Measurements from ENCODE around the gene TCEA2.

The TCEA2 gene

DNA sequence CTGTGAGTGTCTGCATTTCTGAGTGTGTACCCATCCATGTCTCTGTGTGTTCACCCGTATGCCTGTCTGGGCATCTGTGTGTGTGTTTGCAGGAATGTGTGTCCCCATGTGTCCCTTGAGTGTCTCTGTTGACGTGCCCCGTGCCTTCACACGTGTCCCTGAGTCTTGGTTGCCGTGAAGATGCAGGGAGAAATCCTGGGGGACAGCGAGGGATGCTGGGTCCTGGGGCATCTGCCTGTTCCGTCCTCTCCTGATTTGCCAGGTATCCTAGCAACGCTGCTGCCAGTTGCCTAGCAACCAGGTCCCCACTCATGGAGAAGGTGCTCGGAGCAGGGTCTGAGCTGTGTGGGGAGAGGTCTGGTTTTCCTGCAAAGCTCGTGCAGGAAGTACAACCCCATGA lies 27.2 kb downstream of the TCEA2 start:
- no peak for DNase-seq
- no peak for TF ChIP-seq POLR2A (IDR thresholded peaks at IDR 0.05; ENCODE audit: low read length)
- TF ChIP-seq GATA1 (IDR thresholded peaks at IDR 0.05; ENCODE audit: low read depth, low read length) = no peak

DNA sequence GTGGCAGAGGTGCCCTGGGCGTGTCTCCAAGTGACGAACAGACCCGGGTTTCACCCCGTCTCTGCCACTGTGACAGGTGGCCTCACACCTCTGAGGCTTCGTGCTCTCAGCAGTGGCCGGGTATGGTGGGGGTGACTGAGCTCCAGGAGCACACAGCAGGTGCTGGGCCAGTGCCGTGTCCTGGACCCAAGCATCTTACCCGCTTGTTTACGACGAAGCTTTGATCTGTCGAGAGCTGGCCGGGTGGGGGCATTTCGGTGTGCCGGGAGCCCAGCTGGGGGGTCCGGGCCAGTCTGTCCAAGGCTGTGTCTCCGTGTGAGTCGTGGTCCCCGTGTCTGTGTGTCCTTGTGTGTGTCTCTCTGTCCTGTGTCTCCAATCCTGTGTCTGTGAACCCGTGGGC lies 28.3 kb downstream of the TCEA2 start:
- no peak for DNase-seq
- no peak for TF ChIP-seq POLR2A (IDR thresholded peaks at IDR 0.05; ENCODE audit: low read length)
- no peak for TF ChIP-seq GATA1 (IDR thresholded peaks at IDR 0.05; ENCODE audit: low read depth, low read length)

- no peak for DNase-seq
These were observed 28.8 kb downstream of the TCEA2 start for GRCh38 chr20:64091770-64092169.

DNA sequence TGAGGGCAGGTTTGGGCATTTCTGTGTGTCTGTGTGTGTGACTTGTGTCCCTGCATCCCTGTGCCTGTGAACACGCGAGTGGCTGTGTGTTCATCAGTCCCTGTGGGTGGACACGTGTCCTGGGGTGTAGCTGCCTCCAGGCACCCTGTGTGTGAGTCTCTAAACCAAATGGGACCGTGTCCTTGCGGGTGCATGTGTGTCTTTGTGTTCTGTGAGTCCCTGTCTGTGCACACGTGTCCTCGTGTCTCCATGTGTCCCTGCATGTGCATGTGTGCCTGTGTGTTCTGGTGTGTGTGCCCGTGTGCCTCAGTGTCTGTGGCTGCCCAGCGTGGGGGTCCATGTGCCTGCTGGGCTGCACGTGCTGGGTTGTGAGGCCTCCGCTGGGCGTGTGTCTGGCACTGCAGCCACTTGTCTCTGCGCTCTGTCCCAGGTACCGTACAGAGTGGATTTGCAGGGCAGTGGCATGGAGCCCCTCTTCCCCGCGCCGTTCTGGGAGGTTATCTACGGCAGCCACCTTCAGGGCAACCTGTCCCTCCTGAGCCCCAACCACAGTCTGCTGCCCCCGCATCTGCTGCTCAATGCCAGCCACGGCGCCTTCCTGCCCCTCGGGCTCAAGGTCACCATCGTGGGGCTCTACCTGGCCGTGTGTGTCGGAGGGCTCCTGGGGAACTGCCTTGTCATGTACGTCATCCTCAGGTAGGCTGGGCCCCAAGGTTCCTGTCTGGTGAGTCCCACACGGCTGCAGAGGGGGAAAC lies 29.4 kb downstream of the TCEA2 start:
- no peak for DNase-seq
- TF ChIP-seq GATA1 (IDR thresholded peaks at IDR 0.05; ENCODE audit: low read depth, low read length) (no peak), POLR2A (IDR thresholded peaks at IDR 0.05; ENCODE audit: low read length) (no peak)

More at GRCh38 chr20:64091770-64092169, 28.8 kb downstream of the TCEA2 start:
- TF ChIP-seq GATA1 (IDR thresholded peaks at IDR 0.05; ENCODE audit: low read depth, low read length) = no peak
- TF ChIP-seq POLR2A (IDR thresholded peaks at IDR 0.05; ENCODE audit: low read length) = no peak

DNA sequence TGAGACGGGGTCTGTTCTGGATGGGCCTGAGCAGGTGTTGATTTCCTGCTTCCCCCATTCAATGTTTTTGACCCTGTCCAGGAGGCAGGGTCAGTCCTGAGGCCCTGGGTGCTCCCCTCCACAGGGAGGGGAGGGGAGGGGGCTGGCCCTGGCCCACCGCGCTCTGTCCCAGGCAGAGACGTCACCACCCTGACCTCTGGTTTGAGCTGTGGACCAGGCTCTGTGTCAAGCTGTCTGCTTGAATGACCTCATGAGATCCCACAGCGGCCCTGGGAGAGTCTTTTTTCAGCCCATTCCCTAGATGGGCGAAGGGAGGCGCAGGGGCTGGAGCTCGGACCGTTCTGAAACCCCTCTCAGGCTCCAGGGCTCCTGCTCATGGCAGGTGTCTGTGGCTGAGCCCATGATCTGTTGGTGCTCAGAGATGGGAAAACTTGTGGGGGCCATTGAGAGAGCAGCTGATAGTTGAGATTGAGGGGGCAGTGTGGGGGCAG lies 30.1 kb downstream of the TCEA2 start:
- TF ChIP-seq POLR2A (IDR thresholded peaks at IDR 0.05; ENCODE audit: low read length) = no peak
- TF ChIP-seq GATA1 (IDR thresholded peaks at IDR 0.05; ENCODE audit: low read depth, low read length) = no peak
- no peak for DNase-seq

- DNase-seq = no peak
- no peak for TF ChIP-seq POLR2A (IDR thresholded peaks at IDR 0.05; ENCODE audit: low read length)
- TF ChIP-seq GATA1 (IDR thresholded peaks at IDR 0.05; ENCODE audit: low read depth, low read length) = no peak
These were observed 32.5 kb downstream of the TCEA2 start for GRCh38 chr20:64095455-64095854.

GRCh38 chr20:64095927-64096326 lies 32.9 kb downstream of the TCEA2 start:
- DNase-seq = no peak
- no peak for TF ChIP-seq GATA1 (IDR thresholded peaks at IDR 0.05; ENCODE audit: low read depth, low read length)
- TF ChIP-seq POLR2A (IDR thresholded peaks at IDR 0.05; ENCODE audit: low read length) = no peak

GRCh38 chr20:64096535-64096934 lies 33.5 kb downstream of the TCEA2 start:
- no peak for DNase-seq
- TF ChIP-seq POLR2A (IDR thresholded peaks at IDR 0.05; ENCODE audit: low read length) (no peak), GATA1 (IDR thresholded peaks at IDR 0.05; ENCODE audit: low read depth, low read length) (no peak)

DNA sequence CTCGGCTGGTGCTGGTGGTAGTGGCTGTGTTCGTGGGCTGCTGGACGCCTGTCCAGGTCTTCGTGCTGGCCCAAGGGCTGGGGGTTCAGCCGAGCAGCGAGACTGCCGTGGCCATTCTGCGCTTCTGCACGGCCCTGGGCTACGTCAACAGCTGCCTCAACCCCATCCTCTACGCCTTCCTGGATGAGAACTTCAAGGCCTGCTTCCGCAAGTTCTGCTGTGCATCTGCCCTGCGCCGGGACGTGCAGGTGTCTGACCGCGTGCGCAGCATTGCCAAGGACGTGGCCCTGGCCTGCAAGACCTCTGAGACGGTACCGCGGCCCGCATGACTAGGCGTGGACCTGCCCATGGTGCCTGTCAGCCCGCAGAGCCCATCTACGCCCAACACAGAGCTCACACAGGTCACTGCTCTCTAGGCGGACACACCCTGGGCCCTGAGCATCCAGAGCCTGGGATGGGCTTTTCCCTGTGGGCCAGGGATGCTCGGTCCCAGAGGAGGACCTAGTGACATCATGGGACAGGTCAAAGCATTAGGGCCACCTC lies 35.5 kb downstream of the TCEA2 start:
- TF ChIP-seq GATA1 (IDR thresholded peaks at IDR 0.05; ENCODE audit: low read depth, low read length) (no peak), POLR2A (IDR thresholded peaks at IDR 0.05; ENCODE audit: low read length) (no peak)
- no peak for DNase-seq

DNA sequence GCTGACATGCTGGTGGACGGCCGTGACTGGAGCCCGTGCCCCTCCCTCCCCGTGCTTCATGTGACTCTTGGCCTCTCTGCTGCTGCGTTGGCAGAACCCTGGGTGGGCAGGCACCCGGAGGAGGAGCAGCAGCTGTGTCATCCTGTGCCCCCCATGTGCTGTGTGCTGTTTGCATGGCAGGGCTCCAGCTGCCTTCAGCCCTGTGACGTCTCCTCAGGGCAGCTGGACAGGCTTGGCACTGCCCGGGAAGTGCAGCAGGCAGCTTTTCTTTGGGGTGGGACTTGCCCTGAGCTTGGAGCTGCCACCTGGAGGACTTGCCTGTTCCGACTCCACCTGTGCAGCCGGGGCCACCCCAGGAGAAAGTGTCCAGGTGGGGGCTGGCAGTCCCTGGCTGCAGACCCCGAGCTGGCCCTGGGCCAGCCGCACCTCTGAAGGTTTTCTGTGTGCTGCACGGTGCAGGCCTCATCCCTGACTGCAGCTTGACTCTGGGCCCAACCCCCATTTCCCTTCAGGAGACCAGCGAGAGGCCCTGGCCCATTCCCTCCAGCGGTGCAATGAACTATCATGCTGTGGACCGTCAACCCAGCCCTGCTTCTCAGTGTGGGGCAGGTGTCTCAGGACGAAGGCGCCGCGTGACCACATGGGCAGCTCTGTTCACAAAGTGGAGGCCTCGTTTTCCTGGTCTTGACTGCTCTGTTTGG lies 36.2 kb downstream of the TCEA2 start:
- DNase-seq = no peak
- TF ChIP-seq GATA1 (IDR thresholded peaks at IDR 0.05; ENCODE audit: low read depth, low read length) (no peak), POLR2A (IDR thresholded peaks at IDR 0.05; ENCODE audit: low read length) (no peak)

DNA sequence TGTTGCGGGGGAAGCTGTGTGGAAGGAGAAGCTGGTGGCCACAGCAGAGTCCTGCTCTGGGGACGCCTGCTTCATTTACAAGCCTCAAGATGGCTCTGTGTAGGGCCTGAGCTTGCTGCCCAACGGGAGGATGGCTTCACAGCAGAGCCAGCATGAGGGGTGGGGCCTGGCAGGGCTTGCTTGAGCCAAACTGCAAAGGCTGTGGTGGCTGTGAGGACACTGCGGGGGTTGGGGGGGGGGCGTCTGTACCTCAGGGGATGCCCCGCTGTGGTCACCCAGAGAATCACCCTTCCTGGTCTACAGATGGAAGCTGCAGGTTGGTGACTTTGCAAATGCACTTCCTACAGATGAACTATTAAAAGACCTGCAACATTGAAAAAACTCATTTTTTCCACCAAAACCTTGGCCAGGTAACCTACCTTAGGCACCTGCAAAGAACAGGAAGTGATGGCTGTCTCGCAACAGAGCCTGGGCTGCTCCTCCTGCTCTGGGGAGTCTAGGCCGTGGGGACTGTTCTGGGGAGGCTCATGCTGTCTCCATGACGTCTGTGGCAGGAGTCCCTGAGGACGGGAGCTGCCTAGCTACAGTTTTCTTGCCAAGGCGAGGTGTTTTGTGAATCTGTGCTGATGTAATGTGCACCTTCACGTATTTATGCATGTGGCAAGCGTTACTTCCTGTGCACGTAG lies 37.0 kb downstream of the TCEA2 start:
- DNase-seq = no peak
- TF ChIP-seq GATA1 (IDR thresholded peaks at IDR 0.05; ENCODE audit: low read depth, low read length) = no peak
- no peak for TF ChIP-seq POLR2A (IDR thresholded peaks at IDR 0.05; ENCODE audit: low read length)

DNA sequence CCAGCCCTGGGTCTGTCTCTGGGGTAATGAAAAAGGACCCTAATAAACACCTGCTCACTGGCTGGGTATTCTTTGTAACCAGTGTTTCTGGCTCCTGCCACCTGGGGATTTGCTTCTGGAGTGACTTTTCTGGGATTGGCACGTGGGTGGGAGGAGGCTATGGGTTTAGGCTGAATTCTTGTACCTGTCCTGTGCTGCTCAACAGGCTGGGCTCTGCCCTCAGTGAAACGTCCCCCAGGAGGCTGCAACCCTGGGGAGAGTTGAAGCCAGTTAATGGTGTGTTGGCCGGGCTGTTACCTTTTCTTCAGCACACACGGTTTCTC lies 37.5 kb downstream of the TCEA2 start:
- no peak for TF ChIP-seq GATA1 (IDR thresholded peaks at IDR 0.05; ENCODE audit: low read depth, low read length)
- TF ChIP-seq POLR2A (IDR thresholded peaks at IDR 0.05; ENCODE audit: low read length) = no peak
- no peak for DNase-seq

DNA sequence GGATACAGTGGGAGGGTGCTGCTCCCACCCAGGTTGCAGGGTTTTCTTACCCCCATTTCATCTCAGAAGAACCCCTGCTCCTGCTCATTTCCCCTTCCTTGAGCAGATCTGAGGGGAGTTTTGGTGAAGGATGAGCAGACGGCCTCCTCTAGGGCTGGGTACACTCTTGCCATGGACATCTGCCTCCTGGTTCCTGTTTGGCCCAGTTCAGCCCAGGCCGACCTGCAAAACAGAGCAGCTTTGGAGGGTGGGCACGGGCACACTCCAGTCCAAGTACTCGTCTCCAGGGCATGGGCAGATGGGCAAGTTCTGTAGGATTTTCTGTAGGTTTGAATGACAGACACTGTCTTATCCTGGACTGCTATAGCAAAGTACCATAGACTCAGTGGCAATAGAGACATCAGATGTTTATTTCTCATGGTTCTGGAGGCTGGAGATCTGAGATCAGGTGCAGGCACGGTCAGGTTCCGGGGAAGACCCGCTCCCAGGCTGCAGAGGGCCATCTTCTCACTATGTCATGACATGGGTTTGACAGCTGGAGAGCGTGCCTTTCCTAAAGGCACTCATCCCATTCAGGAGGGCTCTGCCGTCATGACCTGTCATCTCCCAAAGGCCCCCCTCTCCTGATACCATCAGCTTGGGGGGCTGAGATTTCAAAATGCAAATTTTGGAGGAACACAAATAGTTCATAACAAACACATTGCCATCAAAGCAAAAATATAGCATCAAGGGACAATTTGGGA lies 38.1 kb downstream of the TCEA2 start:
- TF ChIP-seq POLR2A (IDR thresholded peaks at IDR 0.05; ENCODE audit: low read length) (no peak), GATA1 (IDR thresholded peaks at IDR 0.05; ENCODE audit: low read depth, low read length) (no peak)
- DNase-seq = no peak

All from erythroblast (primary cell).